Neural progenitor cell (in vitro differentiated cells): ENCODE results near the gene HCAR2. TPM values are rescaled to one million over a fixed set of nuclear protein-coding genes. Genes with fewer than 3 reads are reported as not detected.
"Not testable (repeated sequence)": the region's sequence is repeated elsewhere in the genome, so short reads cannot be mapped to it uniquely, and the experiment has no call there.

Experiments
- DNase-seq: peaks from one replicate; pipeline ENCODE4 v3.0.0-alpha.2; 2016; ENCODE audit warnings: low spot score
- H2AFZ ChIP-seq: fragments of 200-600 bp; sonication (generic); replicated peaks from 2 replicates; pipeline ENCODE4 v1.6.1; 2016; ENCODE audit warnings: antibody characterized with exemption
- H3F3A ChIP-seq: fragments of 200-600 bp; sonication (generic); 2 replicates; pipeline ENCODE4 v1.6.1; 2016; ENCODE audit warnings: antibody characterized with exemption, low read depth
- H3K27ac ChIP-seq: fragments of 200-600 bp; sonication (generic); 2 replicates; pipeline ENCODE4 v1.5.1; 2016; ENCODE audit warnings: mild to moderate bottlenecking
- H3K27me3 ChIP-seq: fragments of 200-600 bp; sonication (generic); 2 replicates; pipeline ENCODE4 v1.6.1; 2016; ENCODE audit warnings: mild to moderate bottlenecking, moderate library complexity
- H3K36me3 ChIP-seq: fragments of 200-600 bp; sonication (generic); 2 replicates; pipeline ENCODE4 v1.5.1; 2016
- H3K4me1 ChIP-seq: fragments of 200-600 bp; sonication (generic); 2 replicates; pipeline ENCODE4 v1.6.1; 2016; ENCODE audit warnings: mixed run types
- H3K4me2 ChIP-seq: fragments of 200-600 bp; sonication (generic); 2 replicates; pipeline ENCODE4 v1.6.1; 2016
- H3K4me3 ChIP-seq: fragments of 200-600 bp; sonication (generic); 2 replicates; pipeline ENCODE4 v1.5.1; 2016
- H3K79me2 ChIP-seq: fragments of 200-600 bp; sonication (generic); 2 replicates; pipeline ENCODE4 v1.6.1; 2016; ENCODE audit warnings: low read depth
- H3K9ac ChIP-seq: fragments of 200-600 bp; sonication (generic); 2 replicates; pipeline ENCODE4 v1.6.1; 2016
- H3K9me3 ChIP-seq: fragments of 200-600 bp; sonication (generic); 2 replicates; pipeline ENCODE4 v1.5.1; 2016; ENCODE audit warnings: low read depth
- H4K20me1 ChIP-seq: fragments of 200-600 bp; sonication (generic); 2 replicates; pipeline ENCODE4 v1.6.1; 2016; ENCODE audit warnings: low read depth
- H3K27ac Mint-ChIP-seq: 3 replicates; pipeline ENCODE4 v1.8.0; 2021; ENCODE audit warnings: mixed read lengths
- H3K27me3 Mint-ChIP-seq: 2 replicates; pipeline ENCODE4 v1.8.0; 2022; ENCODE audit warnings: low read depth, mild to moderate bottlenecking, inconsistent platforms, moderate library complexity, mixed read lengths; ENCODE audit not compliant: insufficient read depth
- H3K36me3 Mint-ChIP-seq: 3 replicates; pipeline ENCODE4 v1.8.0; 2021; ENCODE audit warnings: mixed read lengths
- H3K4me1 Mint-ChIP-seq: 3 replicates; pipeline ENCODE4 v1.8.0; 2021; ENCODE audit warnings: mixed read lengths
- H3K4me3 Mint-ChIP-seq: 3 replicates; pipeline ENCODE4 v1.8.0; 2021; ENCODE audit warnings: mild to moderate bottlenecking, moderate library complexity, mixed read lengths
- H3K9me3 Mint-ChIP-seq: 3 replicates; pipeline ENCODE4 v1.8.0; 2020; ENCODE audit warnings: mixed read lengths
- EZH2 ChIP-seq: fragments of 200-600 bp; sonication (generic); IDR thresholded peaks from 2 replicates; pipeline ENCODE4 v1.6.1; 2017; ENCODE audit warnings: antibody characterized with exemption, mild to moderate bottlenecking, moderate library complexity
- EZH2phosphoT487 ChIP-seq: fragments of 200-600 bp; sonication (generic); IDR thresholded peaks from 2 replicates; pipeline ENCODE4 v1.6.1; 2017; ENCODE audit warnings: antibody characterized with exemption
- total RNA-seq: library from RNA; depleted of rRNA; stranded (reverse); fragments of >200 nt; gene quantifications from 2 replicates; pipeline ENCODE4 v1.2.3, GENCODE V29; 2015; ENCODE audit warnings: low replicate concordance
- TF ChIP-seq, protein P1 (sequence below): fragments of 200-600 bp; sonication (generic); IDR thresholded peaks from 2 replicates; pipeline ENCODE4 v1.5.1; 2017; ENCODE audit warnings: antibody characterized with exemption, mild to moderate bottlenecking

The HCAR2 gene
- total RNA-seq, 1 donor from 2014 or later = not detected

DNA sequence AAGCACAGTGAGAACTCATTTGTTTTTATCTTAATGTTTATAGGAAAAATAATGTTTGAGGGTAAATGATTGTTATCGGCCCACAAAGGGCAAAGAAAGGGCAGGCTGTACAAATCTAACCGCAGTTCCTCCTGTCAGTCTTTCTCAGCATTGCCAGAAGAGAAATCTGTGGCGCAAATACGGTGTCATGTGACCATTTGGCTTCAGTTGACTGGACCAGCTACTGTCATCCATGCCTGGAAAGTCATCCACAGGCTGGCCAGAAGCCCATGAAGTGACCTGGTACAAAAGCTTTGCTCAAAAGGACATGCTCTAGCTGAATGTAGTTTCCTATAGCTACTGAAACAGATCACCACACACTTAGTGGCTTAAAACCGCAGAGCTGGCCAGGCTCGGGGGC lies 43.6 kb downstream of the HCAR2 start:
- Mint-ChIP-seq H3K27ac (no peak overlapping the region), H3K27me3 (no peaks in the 10 kb centered on the region), H3K36me3 (peaks cover 2% of the 10 kb centered on the region), H3K9me3 (no peaks in the 10 kb centered on the region), H3K4me3 (no peak overlapping the region), H3K4me1 (no peaks in the 10 kb centered on the region)
- Histone ChIP-seq H3K4me2 (no peak overlapping the region), H3K4me1 (no peaks in the 10 kb centered on the region), H2AFZ (no peak overlapping the region), H3F3A (no peaks in the 10 kb centered on the region), H4K20me1 (no peaks in the 10 kb centered on the region), H3K27me3 (no peaks in the 10 kb centered on the region), H3K9ac (no peak overlapping the region), H3K27ac (no peak overlapping the region), H3K79me2 (no peaks in the 10 kb centered on the region), H3K4me3 (no peak overlapping the region), H3K9me3 (no peaks in the 10 kb centered on the region), H3K36me3 (no peaks in the 10 kb centered on the region)
- TF ChIP-seq, protein P1, sequence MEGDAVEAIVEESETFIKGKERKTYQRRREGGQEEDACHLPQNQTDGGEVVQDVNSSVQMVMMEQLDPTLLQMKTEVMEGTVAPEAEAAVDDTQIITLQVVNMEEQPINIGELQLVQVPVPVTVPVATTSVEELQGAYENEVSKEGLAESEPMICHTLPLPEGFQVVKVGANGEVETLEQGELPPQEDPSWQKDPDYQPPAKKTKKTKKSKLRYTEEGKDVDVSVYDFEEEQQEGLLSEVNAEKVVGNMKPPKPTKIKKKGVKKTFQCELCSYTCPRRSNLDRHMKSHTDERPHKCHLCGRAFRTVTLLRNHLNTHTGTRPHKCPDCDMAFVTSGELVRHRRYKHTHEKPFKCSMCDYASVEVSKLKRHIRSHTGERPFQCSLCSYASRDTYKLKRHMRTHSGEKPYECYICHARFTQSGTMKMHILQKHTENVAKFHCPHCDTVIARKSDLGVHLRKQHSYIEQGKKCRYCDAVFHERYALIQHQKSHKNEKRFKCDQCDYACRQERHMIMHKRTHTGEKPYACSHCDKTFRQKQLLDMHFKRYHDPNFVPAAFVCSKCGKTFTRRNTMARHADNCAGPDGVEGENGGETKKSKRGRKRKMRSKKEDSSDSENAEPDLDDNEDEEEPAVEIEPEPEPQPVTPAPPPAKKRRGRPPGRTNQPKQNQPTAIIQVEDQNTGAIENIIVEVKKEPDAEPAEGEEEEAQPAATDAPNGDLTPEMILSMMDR = no peak
- TF ChIP-seq EZH2 = no peak
- TF ChIP-seq EZH2phosphoT487 = no peak
- no peak for DNase-seq

DNA sequence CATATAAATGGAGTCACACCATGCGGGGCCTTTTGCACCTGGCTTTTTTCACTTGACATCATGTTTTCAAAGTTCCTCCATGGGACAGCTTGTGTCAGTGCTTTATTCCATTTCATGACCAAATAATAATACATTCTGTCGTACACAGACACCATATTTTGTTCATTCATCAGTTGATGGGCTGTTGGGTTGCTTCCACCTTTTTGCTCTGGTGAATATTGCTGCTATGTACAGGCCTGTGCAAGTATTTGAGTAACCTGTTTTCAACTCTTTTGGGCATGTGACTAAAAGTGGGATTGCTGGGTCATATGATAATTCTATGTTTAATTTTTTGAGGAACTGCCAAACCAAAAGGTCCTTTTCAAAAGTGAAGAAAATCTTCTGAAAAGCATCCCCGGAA lies 46.9 kb downstream of the HCAR2 start:
- no peak overlapping the region for H3K27ac ChIP-seq
- H3K27me3 Mint-ChIP-seq = peaks cover 2% of the 10 kb centered on the region

GRCh38 chr12:122653291-122653690 lies 49.9 kb downstream of the HCAR2 start:
- H3F3A ChIP-seq, H3K9me3 ChIP-seq, H2AFZ ChIP-seq, H3K4me3 Mint-ChIP-seq, H3K9ac ChIP-seq, H3K36me3 Mint-ChIP-seq, H3K79me2 ChIP-seq, H3K4me1 ChIP-seq, H4K20me1 ChIP-seq, H3K4me1 Mint-ChIP-seq, DNase-seq, H3K36me3 ChIP-seq, H3K27me3 ChIP-seq, H3K27ac ChIP-seq, H3K27me3 Mint-ChIP-seq, H3K4me3 ChIP-seq, H3K9me3 Mint-ChIP-seq, H3K4me2 ChIP-seq: not testable (repeated sequence)
- H3K27ac Mint-ChIP-seq = peak overlapping the region; percentile 63

More for the DNA sequence above, 46.9 kb downstream of the HCAR2 start:
- Histone ChIP-seq H3K4me3 (no peak overlapping the region), H3K9ac (no peak overlapping the region), H4K20me1 (no peaks in the 10 kb centered on the region), H3K4me2 (no peak overlapping the region), H3K27me3 (no peaks in the 10 kb centered on the region), H2AFZ (no peak overlapping the region), H3K36me3 (no peaks in the 10 kb centered on the region), H3F3A (no peaks in the 10 kb centered on the region), H3K79me2 (no peaks in the 10 kb centered on the region), H3K4me1 (no peaks in the 10 kb centered on the region), H3K9me3 (no peaks in the 10 kb centered on the region)
- no peak for DNase-seq
- Mint-ChIP-seq H3K27ac (no peak overlapping the region), H3K4me1 (no peaks in the 10 kb centered on the region), H3K4me3 (no peak overlapping the region), H3K9me3 (no peaks in the 10 kb centered on the region), H3K36me3 (peaks cover 2% of the 10 kb centered on the region)
- TF ChIP-seq, protein P1 = no peak
- TF ChIP-seq EZH2phosphoT487 (no peak), EZH2 (no peak)

DNA sequence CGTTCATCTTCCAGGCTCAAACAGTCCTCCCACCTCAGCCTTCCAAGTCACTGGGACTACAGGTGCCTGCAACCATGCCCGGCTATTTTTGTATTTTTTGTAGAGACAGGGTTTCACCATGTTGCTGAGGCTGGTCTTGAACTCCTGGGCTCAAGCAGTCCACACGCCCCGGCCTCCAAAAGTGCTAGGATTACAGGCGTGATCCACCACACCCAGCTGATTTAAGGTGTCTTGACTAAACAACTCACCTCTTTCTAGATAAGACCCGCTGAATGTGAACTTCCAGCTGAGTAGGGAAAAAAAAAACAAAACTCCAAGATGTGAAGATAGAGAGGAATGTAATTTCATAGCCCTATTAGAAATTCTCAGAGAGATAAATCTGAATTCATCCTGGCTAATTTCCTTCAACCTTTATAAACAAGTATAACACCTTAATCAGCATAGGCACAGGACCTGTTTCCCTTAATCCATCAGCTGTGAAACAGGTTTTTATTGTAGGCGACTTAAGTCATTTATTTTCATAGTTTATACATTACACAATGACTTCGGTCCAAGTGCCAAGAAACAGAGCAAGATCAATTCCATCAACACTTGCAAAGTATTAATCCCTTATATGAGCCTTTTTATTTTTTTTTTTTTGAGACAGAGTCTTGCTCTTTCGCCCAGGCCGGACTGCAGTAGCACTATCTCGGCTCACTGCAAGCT lies 51.5 kb downstream of the HCAR2 start:
- no peak overlapping the region for H3K27ac Mint-ChIP-seq

More for the DNA sequence above, 51.5 kb downstream of the HCAR2 start:
- H2AFZ ChIP-seq = no peak overlapping the region
- TF ChIP-seq, protein P1 = no peak
- TF ChIP-seq EZH2phosphoT487 (no peak), EZH2 (no peak)
- H3K4me3 Mint-ChIP-seq = no peak overlapping the region
- no peaks in the 10 kb centered on the region for H3K4me1 ChIP-seq
- no peak overlapping the region for H3K4me3 ChIP-seq
- no peaks in the 10 kb centered on the region for H3F3A ChIP-seq
- no peaks in the 10 kb centered on the region for H3K36me3 Mint-ChIP-seq
- peaks cover 2% of the 10 kb centered on the region for H3K27me3 Mint-ChIP-seq
- no peaks in the 10 kb centered on the region for H3K9me3 Mint-ChIP-seq
- DNase-seq = no peak
- no peaks in the 10 kb centered on the region for H3K79me2 ChIP-seq
- H3K9me3 ChIP-seq = no peaks in the 10 kb centered on the region
- H3K4me1 Mint-ChIP-seq = no peaks in the 10 kb centered on the region
- H4K20me1 ChIP-seq = no peaks in the 10 kb centered on the region
- no peak overlapping the region for H3K9ac ChIP-seq
- H3K27ac ChIP-seq = no peak overlapping the region
- H3K27me3 ChIP-seq = no peaks in the 10 kb centered on the region
- H3K36me3 ChIP-seq = no peaks in the 10 kb centered on the region
- H3K4me2 ChIP-seq = no peak overlapping the region
